H9 (cell line): ENCODE data around the gene KRT12. TPM values are rescaled to one million over a fixed set of nuclear protein-coding genes. Genes with fewer than 3 reads are reported as not detected.

Source experiments
- DNase-seq: peaks from one replicate; pipeline ENCODE4 v3.0.0-alpha.2; 2017
- H2AFZ ChIP-seq: one replicate; pipeline ENCODE4 v1.6.1; 2013; ENCODE audit warnings: mild to moderate bottlenecking, low read length, control low read depth, moderate library complexity
- H2AK5ac ChIP-seq: 2 replicates; pipeline ENCODE4 v1.6.1; 2013; ENCODE audit warnings: low read length, control low read depth, mixed read lengths; ENCODE audit not compliant: insufficient read length
- H2BK120ac ChIP-seq: one replicate; pipeline ENCODE4 v1.6.1; 2013; ENCODE audit warnings: low read depth, mild to moderate bottlenecking, low read length, control low read depth, inconsistent platforms; ENCODE audit not compliant: poor library complexity, severe bottlenecking
- H2BK12ac ChIP-seq: 2 replicates; pipeline ENCODE4 v1.6.1; 2013; ENCODE audit warnings: low read length, control low read depth, mixed read lengths, low read depth; ENCODE audit not compliant: insufficient read length
- H2BK15ac ChIP-seq: 2 replicates; pipeline ENCODE4 v1.6.1; 2013; ENCODE audit warnings: low read depth, low read length, control low read depth
- H2BK20ac ChIP-seq: one replicate; pipeline ENCODE4 v1.6.1; 2013; ENCODE audit warnings: low read depth, mild to moderate bottlenecking, low read length, control low read depth, inconsistent platforms; ENCODE audit not compliant: poor library complexity, severe bottlenecking
- H2BK5ac ChIP-seq: 2 replicates; pipeline ENCODE4 v1.6.1; 2013; ENCODE audit warnings: low read length, control low read depth, mixed read lengths; ENCODE audit not compliant: insufficient read length
- H3K14ac ChIP-seq: 2 replicates; pipeline ENCODE4 v1.6.1; 2013; ENCODE audit warnings: low read length, control low read depth; ENCODE audit not compliant: insufficient read depth
- H3K18ac ChIP-seq: 2 replicates; pipeline ENCODE4 v1.6.1; 2013; ENCODE audit warnings: low read depth, mild to moderate bottlenecking, mixed read lengths, low read length, control low read depth; ENCODE audit not compliant: insufficient read length
- H3K23ac ChIP-seq: 2 replicates; pipeline ENCODE4 v1.6.1; 2013; ENCODE audit warnings: low read length, control low read depth, mixed read lengths, low read depth; ENCODE audit not compliant: insufficient read length
- H3K23me2 ChIP-seq: 2 replicates; pipeline ENCODE4 v1.6.1; 2013; ENCODE audit warnings: low read depth, mild to moderate bottlenecking, mixed read lengths, low read length, control low read depth; ENCODE audit not compliant: insufficient read length, poor library complexity, severe bottlenecking
- H3K27ac ChIP-seq: 2 replicates; pipeline ENCODE4 v1.5.1; 2013; ENCODE audit warnings: low read length, control low read depth, mixed read lengths, low read depth; ENCODE audit not compliant: insufficient read length
- H3K27me3 ChIP-seq: 2 replicates; pipeline ENCODE4 v1.6.1; 2013; ENCODE audit warnings: low read length, control low read depth, inconsistent platforms; ENCODE audit not compliant: insufficient read depth
- H3K4ac ChIP-seq: 2 replicates; pipeline ENCODE4 v1.6.1; 2013; ENCODE audit warnings: low read depth, mild to moderate bottlenecking, control low read depth, inconsistent platforms, low read length, moderate library complexity
- H3K4me1 ChIP-seq: 2 replicates; pipeline ENCODE4 v1.6.1; 2013; ENCODE audit warnings: low read length, control low read depth, inconsistent platforms; ENCODE audit not compliant: insufficient read depth
- H3K4me2 ChIP-seq: 2 replicates; pipeline ENCODE4 v1.6.1; 2013; ENCODE audit warnings: low read length, control low read depth, mixed read lengths; ENCODE audit not compliant: insufficient read length, insufficient read depth
- H3K56ac ChIP-seq: 2 replicates; pipeline ENCODE4 v1.6.1; 2013; ENCODE audit warnings: low read depth, mild to moderate bottlenecking, mixed read lengths, low read length, control low read depth; ENCODE audit not compliant: insufficient read length
- H3K79me1 ChIP-seq: 2 replicates; pipeline ENCODE4 v1.6.1; 2013; ENCODE audit warnings: low read depth, mild to moderate bottlenecking, moderate library complexity, low read length, control low read depth, inconsistent platforms; ENCODE audit not compliant: insufficient read depth, poor library complexity, severe bottlenecking
- H3K79me2 ChIP-seq: 2 replicates; pipeline ENCODE4 v1.6.1; 2013; ENCODE audit warnings: low read length, control low read depth, inconsistent platforms; ENCODE audit not compliant: insufficient read depth
- H3K9ac ChIP-seq: 2 replicates; pipeline ENCODE4 v1.6.1; 2013; ENCODE audit warnings: low read length, control low read depth, mixed read lengths; ENCODE audit not compliant: insufficient read length; ENCODE audit errors: extremely low read depth
- H3K9me3 ChIP-seq: one replicate; pipeline ENCODE4 v1.6.1; 2013; ENCODE audit warnings: low read depth, low read length, inconsistent platforms; ENCODE audit not compliant: control insufficient read depth
- H3T11ph ChIP-seq: one replicate; pipeline ENCODE4 v1.6.1; 2013; ENCODE audit warnings: mild to moderate bottlenecking, low read length, control low read depth, inconsistent platforms
- H4K20me1 ChIP-seq: one replicate; pipeline ENCODE4 v1.6.1; 2013; ENCODE audit not compliant: control insufficient read depth, insufficient read length, insufficient read depth
- H4K5ac ChIP-seq: 2 replicates; pipeline ENCODE4 v1.6.1; 2013; ENCODE audit warnings: low read depth, mild to moderate bottlenecking, mixed read lengths, low read length, control low read depth; ENCODE audit not compliant: insufficient read length
- H4K8ac ChIP-seq: replicated peaks from 2 replicates; pipeline ENCODE4 v1.6.1; 2013; ENCODE audit warnings: low read length, control low read depth, mixed read lengths, low read depth; ENCODE audit not compliant: insufficient read length
- H4K91ac ChIP-seq: 2 replicates; pipeline ENCODE4 v1.6.1; 2013; ENCODE audit warnings: low read depth, mild to moderate bottlenecking, moderate library complexity, mixed read lengths, low read length, control low read depth; ENCODE audit not compliant: insufficient read length
- H3K27ac Mint-ChIP-seq, 3 experiments: 2 replicates in 2 of 3; 3 replicates in 1 of 3; pipeline ENCODE4 v1.8.0; 2020 to 2021; ENCODE audit warnings: mixed read lengths in 3 of 3, mild to moderate bottlenecking in 1 of 3, moderate library complexity in 1 of 3
- H3K27me3 Mint-ChIP-seq: 2 replicates; pipeline ENCODE4 v1.8.0; 2021; ENCODE audit warnings: low read depth, mild to moderate bottlenecking, moderate library complexity, mixed read lengths
- H3K36me3 Mint-ChIP-seq, 3 experiments: 2 replicates in 2 of 3; 3 replicates in 1 of 3; pipeline ENCODE4 v1.8.0; 2020 to 2021; ENCODE audit warnings: low read depth in 3 of 3, mixed read lengths in 3 of 3; ENCODE audit not compliant: insufficient read depth in 1 of 3
- H3K4me1 Mint-ChIP-seq, 2 experiments: 2 replicates each; pipeline ENCODE4 v1.8.0; 2020; ENCODE audit warnings: mixed read lengths in 2 of 2
- H3K4me3 Mint-ChIP-seq, 2 experiments: 2 replicates in 1 of 2; 3 replicates in 1 of 2; pipeline ENCODE4 v1.8.0; 2020 to 2021; ENCODE audit warnings: mild to moderate bottlenecking in 2 of 2, mixed read lengths in 2 of 2, moderate library complexity in 1 of 2
- H3K9me3 Mint-ChIP-seq, 2 experiments: 2 replicates in 1 of 2; 3 replicates in 1 of 2; pipeline ENCODE4 v1.8.0; 2020; ENCODE audit warnings: mild to moderate bottlenecking in 2 of 2, mixed read lengths in 2 of 2, moderate library complexity in 1 of 2
- WGBS: extraction: QIAGEN DNeasy Blood & Tissue Kit; methylation state at CpG from one replicate; pipeline ENCODE4 v1.1.7; 2013; ENCODE audit warnings: missing lambda C conversion rate, low lambda C conversion rate, mixed read lengths; ENCODE audit not compliant: insufficient read length; ENCODE audit errors: extremely low coverage; 5-methylcytosine and 5-hydroxymethylcytosine counted together
- total RNA-seq: library from RNA; stranded (reverse); gene quantifications from 2 replicates; pipeline ENCODE4 v1.2.1, GENCODE V29; 2021
- TF ChIP-seq, protein P1 (sequence below): fragments of 200-600 bp; sonication (generic); conservative IDR thresholded peaks from 3 replicates; pipeline ENCODE4 v1.8.0; 2021; ENCODE audit warnings: antibody characterized with exemption, mild to moderate bottlenecking

KRT12 gene
- total RNA-seq, 1 experiment from 2014 or later = not detected

DNA sequence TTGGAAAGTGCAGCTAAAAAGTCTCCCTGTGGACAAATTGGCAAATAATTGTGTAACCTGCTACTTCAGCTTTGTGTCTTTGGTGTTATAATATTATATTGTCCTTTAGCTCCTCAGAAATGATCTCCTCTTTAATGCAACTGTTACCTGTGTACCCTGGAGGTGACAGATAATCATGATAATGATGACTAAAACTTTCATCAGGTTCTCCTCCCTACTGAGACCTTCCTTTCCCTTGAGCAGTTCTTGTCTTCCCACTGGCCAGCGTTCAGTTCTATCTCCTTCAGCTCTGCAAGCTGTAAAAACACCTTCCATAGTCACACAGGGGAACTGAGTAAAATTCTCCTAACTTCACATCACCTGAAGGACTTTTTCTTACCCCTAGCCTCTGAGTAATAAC lies 14.7 kb downstream of the KRT12 start:
- Histone ChIP-seq H3K14ac (no peak overlapping the region), H3K79me1 (no peaks in the 10 kb centered on the region), H3K27ac (no peak overlapping the region), H3K4ac (no peak overlapping the region), H2BK120ac (no peak overlapping the region), H2BK12ac (no peak overlapping the region), H3K4me1 (no peaks in the 10 kb centered on the region; the same call in 1 of the 2 replicates), H3K9ac (no peak overlapping the region), H4K20me1 (no peaks in the 10 kb centered on the region), H2BK20ac (no peak overlapping the region), H4K8ac (no peak overlapping the region), H3K23me2 (no peaks in the 10 kb centered on the region), H2BK5ac (no peak overlapping the region), H3K23ac (no peak overlapping the region), H3T11ph (no peak overlapping the region), H3K4me2 (no peak overlapping the region), H3K56ac (no peak overlapping the region), H3K18ac (no peak overlapping the region), H4K5ac (no peak overlapping the region), H3K9me3 (no peaks in the 10 kb centered on the region), H2AFZ (no peak overlapping the region), H2BK15ac (no peak overlapping the region), H2AK5ac (no peak overlapping the region), H3K79me2 (no peaks in the 10 kb centered on the region), H4K91ac (no peak overlapping the region), H3K27me3 (no peaks in the 10 kb centered on the region)
- Mint-ChIP-seq H3K4me3 (no peak overlapping the region), H3K27ac (no peak overlapping the region; a peak in 1 of 7 replicates), H3K27me3 (peaks cover 11% of the 10 kb centered on the region), H3K9me3 (no peaks in the 10 kb centered on the region), H3K4me1 (peaks cover 20 to 22% of the 10 kb centered on the region in 2 experiments), H3K36me3 (no peaks in the 10 kb centered on the region)
- TF ChIP-seq, protein P1, sequence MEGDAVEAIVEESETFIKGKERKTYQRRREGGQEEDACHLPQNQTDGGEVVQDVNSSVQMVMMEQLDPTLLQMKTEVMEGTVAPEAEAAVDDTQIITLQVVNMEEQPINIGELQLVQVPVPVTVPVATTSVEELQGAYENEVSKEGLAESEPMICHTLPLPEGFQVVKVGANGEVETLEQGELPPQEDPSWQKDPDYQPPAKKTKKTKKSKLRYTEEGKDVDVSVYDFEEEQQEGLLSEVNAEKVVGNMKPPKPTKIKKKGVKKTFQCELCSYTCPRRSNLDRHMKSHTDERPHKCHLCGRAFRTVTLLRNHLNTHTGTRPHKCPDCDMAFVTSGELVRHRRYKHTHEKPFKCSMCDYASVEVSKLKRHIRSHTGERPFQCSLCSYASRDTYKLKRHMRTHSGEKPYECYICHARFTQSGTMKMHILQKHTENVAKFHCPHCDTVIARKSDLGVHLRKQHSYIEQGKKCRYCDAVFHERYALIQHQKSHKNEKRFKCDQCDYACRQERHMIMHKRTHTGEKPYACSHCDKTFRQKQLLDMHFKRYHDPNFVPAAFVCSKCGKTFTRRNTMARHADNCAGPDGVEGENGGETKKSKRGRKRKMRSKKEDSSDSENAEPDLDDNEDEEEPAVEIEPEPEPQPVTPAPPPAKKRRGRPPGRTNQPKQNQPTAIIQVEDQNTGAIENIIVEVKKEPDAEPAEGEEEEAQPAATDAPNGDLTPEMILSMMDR = no peak
- WGBS = no CpG with 5 or more reads among the region's 1 CpG
- no peak for DNase-seq
